Gastroesophageal sphincter (tissue), 3 donors: ENCODE measurements around the gene LPCAT1.

Source experiments
- CTCF ChIP-seq, 4 experiments: fragments of 200-600 bp in 2 of 4; fragments of 450-650 bp in 2 of 4; sonication (generic) in 1 of 4; IDR thresholded peaks; one replicate each; pipeline ENCODE4 v1.5.1; 2017 to 2019; ENCODE audit warnings: antibody characterized with exemption in 4 of 4, mild to moderate bottlenecking in 2 of 4, moderate library complexity in 2 of 4
- EP300 ChIP-seq: sonication (generic); formaldehyde crosslinking; IDR thresholded peaks from one replicate; pipeline ENCODE4 v1.6.1; 2017; ENCODE audit warnings: antibody characterized with exemption, mild to moderate bottlenecking
- POLR2A ChIP-seq, 2 donors: fragments of 450-650 bp; IDR thresholded peaks; one replicate each; pipeline ENCODE4 v1.6.1; 2017; ENCODE audit warnings: antibody characterized with exemption in 2 of 2, mild to moderate bottlenecking in 2 of 2, moderate library complexity in 1 of 2
- POLR2AphosphoS5 ChIP-seq: sonication (generic); formaldehyde crosslinking; IDR thresholded peaks from one replicate; pipeline ENCODE4 v1.6.1; 2017; ENCODE audit warnings: antibody characterized with exemption

- TF ChIP-seq EP300: no peak
- TF ChIP-seq CTCF (IDR thresholded peaks at IDR 0.05): no peak
- no peak for TF ChIP-seq POLR2AphosphoS5
- no peak for TF ChIP-seq POLR2A (IDR thresholded peaks at IDR 0.05)
These were observed 1.8 kb downstream of the LPCAT1 start for GRCh38 chr5:1521671-1522600.
